ENCODE measurements around the gene PSMC1.

Gene PSMC1

DNA sequence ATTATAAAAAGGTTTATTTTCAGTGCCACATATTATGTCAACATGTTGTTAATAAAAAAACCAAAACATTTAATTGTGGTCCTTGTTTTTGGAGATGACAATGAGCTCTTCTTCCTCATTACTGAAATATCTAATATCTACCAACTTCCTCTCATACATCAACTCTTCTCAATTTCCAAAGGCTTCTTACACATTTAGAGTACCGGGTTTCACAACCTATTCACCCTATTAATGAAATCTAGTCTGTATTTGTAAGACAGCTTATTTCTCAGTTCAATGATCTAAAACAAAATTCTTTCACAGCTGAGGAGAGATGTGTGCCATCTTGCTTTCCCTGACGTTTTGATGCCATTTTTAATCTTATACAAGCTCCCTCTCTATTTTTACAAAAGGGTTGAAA, 60.9 kb downstream of the PSMC1 start:
- Histone ChIP-seq H3K9me3 (ENCODE audit: control extremely low read depth in 1 of 5, control insufficient read depth in 4 of 5, insufficient read depth in 2 of 5, low read depth in 1 of 5, low read length in 4 of 5) (peaks cover 0 to 3% (median 0%) of the 10 kb centered on the region in 5 experiments), H3K27me3 (replicated peaks in 2 of 5; ENCODE audit: control insufficient read depth in 4 of 5, insufficient read depth in 5 of 5, low read length in 4 of 5) (no peaks in the 10 kb centered on the region), H3K36me3 (ENCODE audit: control insufficient read depth in 4 of 4, insufficient read depth in 4 of 4, low read length in 3 of 4) (peaks cover 13 to 38% (median 29%) of the 10 kb centered on the region in 4 experiments), H3K27ac (ENCODE audit: insufficient read depth in 1 of 2, low read depth in 1 of 2, low read length in 2 of 2, poor library complexity in 1 of 2, severe bottlenecking in 2 of 2) (no peak overlapping the region), H3K4me3 (ENCODE audit: control insufficient read depth in 1 of 7, extremely low read depth in 1 of 7, insufficient read depth in 4 of 7, low read depth in 2 of 7, low read length in 6 of 7) (no peak overlapping the region), H3K4me1 (ENCODE audit: control extremely low read depth in 1 of 4, control insufficient read depth in 4 of 4, insufficient read depth in 4 of 4, low read length in 3 of 4) (no peaks in the 10 kb centered on the region)
- ChIA-PET CTCF (interaction anchor here (1.2 to 1.5 kb wide), 2 partner anchors 16 to 83 kb away, joined by 3 to 4 read pairs; no protein-coding TSS in a partner anchor), POLR2A (no interaction called here)
- DNase-seq, result no peak
- no CpG with 5 or more reads among the region's 2 CpGs for WGBS (ENCODE audit: insufficient coverage)

DNA sequence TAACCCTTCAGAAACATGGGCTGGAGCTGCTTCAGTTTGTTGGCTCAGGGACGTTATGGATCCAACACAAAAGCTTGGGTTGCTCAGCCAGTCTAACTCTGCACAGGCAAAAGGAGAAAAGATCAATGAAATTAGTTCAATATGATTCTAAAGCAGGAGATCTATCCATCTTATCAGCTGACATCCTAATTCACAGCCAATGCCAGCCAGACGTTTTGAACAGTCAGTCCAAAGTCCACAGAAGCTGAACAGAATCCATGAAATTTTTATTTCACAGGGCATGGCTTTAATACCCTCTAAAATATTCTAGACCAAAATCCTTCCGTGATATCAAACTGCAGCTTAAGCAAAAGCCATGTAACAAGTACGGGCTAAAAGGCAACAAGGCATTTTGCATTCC, 61.7 kb downstream of the PSMC1 start:
- H3K4me3 ChIP-seq (ENCODE audit: control insufficient read depth in 1 of 7, extremely low read depth in 1 of 7, insufficient read depth in 4 of 7, low read depth in 2 of 7, low read length in 6 of 7), result no peak overlapping the region
- peaks cover 13 to 33% (median 27%) of the 10 kb centered on the region in 4 experiments for H3K36me3 ChIP-seq (ENCODE audit: control insufficient read depth in 4 of 4, insufficient read depth in 4 of 4, low read length in 3 of 4)
- no peaks in the 10 kb centered on the region for H3K4me1 ChIP-seq (ENCODE audit: control extremely low read depth in 1 of 4, control insufficient read depth in 4 of 4, insufficient read depth in 4 of 4, low read length in 3 of 4)
- peaks cover 0 to 3% (median 0%) of the 10 kb centered on the region in 5 experiments for H3K9me3 ChIP-seq (ENCODE audit: control extremely low read depth in 1 of 5, control insufficient read depth in 4 of 5, insufficient read depth in 2 of 5, low read depth in 1 of 5, low read length in 4 of 5)
- DNase-seq, result no peak
- ChIA-PET CTCF (interaction anchor here (1.5 kb wide), 1 partner anchor 82 kb away, joined by 4 read pairs; no protein-coding TSS in a partner anchor), POLR2A (interaction anchor here (0.7 kb wide), 1 partner anchor 239 kb away, joined by 3 read pairs; no protein-coding TSS in a partner anchor)
- WGBS (ENCODE audit: insufficient coverage), result 100% methylated on average over 3 of the region's 4 CpGs
- no peaks in the 10 kb centered on the region for H3K27me3 ChIP-seq (replicated peaks in 2 of 5; ENCODE audit: control insufficient read depth in 4 of 5, insufficient read depth in 5 of 5, low read length in 4 of 5)
- H3K27ac ChIP-seq (ENCODE audit: insufficient read depth in 1 of 2, low read depth in 1 of 2, low read length in 2 of 2, poor library complexity in 1 of 2, severe bottlenecking in 2 of 2), result no peak overlapping the region

DNA sequence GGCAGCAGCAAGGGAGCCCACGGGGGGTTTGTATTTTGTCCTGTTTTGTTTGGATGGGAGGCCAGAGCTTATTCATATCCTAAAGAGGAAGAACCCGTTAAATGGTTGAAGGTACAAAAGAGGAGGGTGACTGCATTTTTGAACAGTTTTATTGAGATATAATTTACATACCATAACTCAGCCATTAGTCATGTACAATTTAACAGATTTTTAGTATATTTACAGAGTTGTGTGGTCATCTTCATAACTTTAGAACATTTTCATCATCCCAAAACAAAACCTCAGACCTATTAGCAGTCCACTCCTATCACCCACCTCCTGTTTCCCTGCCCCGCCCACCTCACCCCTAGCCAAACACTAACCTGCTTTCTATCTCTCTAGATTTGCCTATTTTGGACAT, 62.8 kb downstream of the PSMC1 start:
- no peak for DNase-seq
- Histone ChIP-seq H3K4me3 (ENCODE audit: control insufficient read depth in 1 of 7, extremely low read depth in 1 of 7, insufficient read depth in 4 of 7, low read depth in 2 of 7, low read length in 6 of 7) (no peak overlapping the region), H3K36me3 (ENCODE audit: control insufficient read depth in 4 of 4, insufficient read depth in 4 of 4, low read length in 3 of 4) (peaks cover 7 to 24% (median 18%) of the 10 kb centered on the region in 4 experiments), H3K9me3 (ENCODE audit: control extremely low read depth in 1 of 5, control insufficient read depth in 4 of 5, insufficient read depth in 2 of 5, low read depth in 1 of 5, low read length in 4 of 5) (peaks cover 0 to 3% (median 0%) of the 10 kb centered on the region in 5 experiments), H3K27me3 (replicated peaks in 2 of 5; ENCODE audit: control insufficient read depth in 4 of 5, insufficient read depth in 5 of 5, low read length in 4 of 5) (no peaks in the 10 kb centered on the region), H3K27ac (ENCODE audit: insufficient read depth in 1 of 2, low read depth in 1 of 2, low read length in 2 of 2, poor library complexity in 1 of 2, severe bottlenecking in 2 of 2) (no peak overlapping the region), H3K4me1 (ENCODE audit: control extremely low read depth in 1 of 4, control insufficient read depth in 4 of 4, insufficient read depth in 4 of 4, low read length in 3 of 4) (no peaks in the 10 kb centered on the region)
- POLR2A ChIA-PET, result no interaction called here
- WGBS (ENCODE audit: insufficient coverage), result 79% methylated on average over 2 of the region's 3 CpGs
- CTCF ChIA-PET, result interaction anchor here (1.1 kb wide), 1 partner anchor 12 kb away, joined by 4 read pairs; no protein-coding TSS in a partner anchor

DNA sequence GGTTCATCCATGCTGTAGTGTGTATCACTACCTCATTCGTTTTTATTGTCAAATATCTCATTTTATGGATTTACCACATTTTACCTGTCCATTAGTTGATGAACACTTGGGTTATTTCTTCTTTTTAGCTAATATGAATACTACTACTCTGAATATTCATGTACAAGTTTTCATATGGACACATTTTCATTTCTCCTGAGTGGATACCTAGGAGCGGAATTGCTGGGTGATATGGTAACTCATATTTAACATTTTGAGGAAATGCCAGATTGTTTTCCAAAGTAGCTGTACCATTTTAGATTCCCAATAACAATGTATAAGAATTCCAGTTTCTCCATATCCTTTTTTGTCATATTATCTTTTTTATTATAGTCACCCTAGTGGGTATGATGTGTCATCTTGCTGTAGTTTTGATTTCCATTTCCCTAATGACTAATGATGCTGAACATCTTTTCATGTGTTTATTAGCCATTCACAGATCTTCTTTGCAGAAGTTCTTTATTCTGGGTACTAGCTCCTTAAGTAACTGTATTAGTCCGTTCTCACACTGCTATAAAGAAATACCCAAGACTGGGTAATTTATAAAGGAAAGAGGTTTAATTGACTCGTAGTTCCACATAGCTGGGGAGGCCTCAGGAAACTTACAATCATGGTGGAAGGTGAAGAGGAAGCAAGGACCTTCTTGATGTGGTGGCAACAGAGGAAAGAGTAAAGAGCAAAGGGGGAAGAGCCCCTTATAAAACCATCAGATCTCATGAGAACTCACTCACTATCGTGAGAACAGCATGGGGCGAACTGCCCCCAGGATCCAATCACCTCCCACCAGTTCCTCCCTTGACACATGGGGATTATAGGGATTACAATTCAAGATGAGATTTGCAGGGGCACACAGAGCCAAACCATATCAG, 63.5 kb downstream of the PSMC1 start:
- Histone ChIP-seq H3K27me3 (replicated peaks in 2 of 5; ENCODE audit: control insufficient read depth in 4 of 5, insufficient read depth in 5 of 5, low read length in 4 of 5) (no peaks in the 10 kb centered on the region), H3K27ac (ENCODE audit: insufficient read depth in 1 of 2, low read depth in 1 of 2, low read length in 2 of 2, poor library complexity in 1 of 2, severe bottlenecking in 2 of 2) (no peak overlapping the region), H3K9me3 (ENCODE audit: control extremely low read depth in 1 of 5, control insufficient read depth in 4 of 5, insufficient read depth in 2 of 5, low read depth in 1 of 5, low read length in 4 of 5) (peaks cover 0 to 3% (median 0%) of the 10 kb centered on the region in 5 experiments), H3K4me1 (ENCODE audit: control extremely low read depth in 1 of 4, control insufficient read depth in 4 of 4, insufficient read depth in 4 of 4, low read length in 3 of 4) (no peaks in the 10 kb centered on the region), H3K4me3 (ENCODE audit: control insufficient read depth in 1 of 7, extremely low read depth in 1 of 7, insufficient read depth in 4 of 7, low read depth in 2 of 7, low read length in 6 of 7) (no peak overlapping the region), H3K36me3 (ENCODE audit: control insufficient read depth in 4 of 4, insufficient read depth in 4 of 4, low read length in 3 of 4) (peaks cover 7 to 20% (median 17%) of the 10 kb centered on the region in 4 experiments)
- POLR2A ChIA-PET, result no interaction called here
- DNase-seq, result no peak
- no CpG with 5 or more reads among the region's 6 CpGs for WGBS (ENCODE audit: insufficient coverage)
- CTCF ChIA-PET, result interaction anchor here (1.1 kb wide), 1 partner anchor 12 kb away, joined by 4 read pairs; no protein-coding TSS in a partner anchor

DNA sequence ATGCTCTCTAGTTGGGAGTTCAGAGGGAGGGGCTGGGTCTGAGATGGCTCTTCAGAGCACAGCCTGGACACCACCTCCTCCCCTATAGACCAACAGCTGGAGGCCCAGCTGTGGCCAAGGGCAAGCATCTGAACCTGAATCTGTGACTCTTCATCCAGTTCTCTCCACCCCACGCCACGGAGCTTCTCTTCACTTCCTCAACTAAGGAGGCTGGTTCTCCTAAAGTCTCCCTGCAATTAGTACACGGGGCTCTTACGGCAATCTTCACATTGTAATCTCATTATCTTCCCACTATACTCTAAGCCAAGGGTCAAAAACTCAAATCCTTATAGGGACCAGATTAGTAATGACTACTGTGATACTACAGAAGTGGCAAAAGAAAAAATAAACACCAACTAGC, 65.5 kb downstream of the PSMC1 start:
- Histone ChIP-seq H3K36me3 (ENCODE audit: control insufficient read depth in 4 of 4, insufficient read depth in 4 of 4, low read length in 3 of 4) (peaks cover 7 to 13% (median 9%) of the 10 kb centered on the region in 4 experiments), H3K9me3 (ENCODE audit: control extremely low read depth in 1 of 5, control insufficient read depth in 4 of 5, insufficient read depth in 2 of 5, low read depth in 1 of 5, low read length in 4 of 5) (peaks cover 0 to 3% (median 0%) of the 10 kb centered on the region in 5 experiments), H3K4me3 (ENCODE audit: control insufficient read depth in 1 of 7, extremely low read depth in 1 of 7, insufficient read depth in 4 of 7, low read depth in 2 of 7, low read length in 6 of 7) (no peak overlapping the region), H3K27me3 (replicated peaks in 2 of 5; ENCODE audit: control insufficient read depth in 4 of 5, insufficient read depth in 5 of 5, low read length in 4 of 5) (no peaks in the 10 kb centered on the region), H3K27ac (ENCODE audit: insufficient read depth in 1 of 2, low read depth in 1 of 2, low read length in 2 of 2, poor library complexity in 1 of 2, severe bottlenecking in 2 of 2) (no peak overlapping the region), H3K4me1 (ENCODE audit: control extremely low read depth in 1 of 4, control insufficient read depth in 4 of 4, insufficient read depth in 4 of 4, low read length in 3 of 4) (no peaks in the 10 kb centered on the region)
- no peak for DNase-seq
- CTCF ChIA-PET, result interaction anchor here (1.1 kb wide), 1 partner anchor 199 kb away, joined by 3 read pairs; no protein-coding TSS in a partner anchor
- 97% methylated on average over 4 of the region's 4 CpGs for WGBS (ENCODE audit: insufficient coverage)
- POLR2A ChIA-PET, result no interaction called here
